ENCODE measurements around the gene EVA1A.

The EVA1A gene, protein sequence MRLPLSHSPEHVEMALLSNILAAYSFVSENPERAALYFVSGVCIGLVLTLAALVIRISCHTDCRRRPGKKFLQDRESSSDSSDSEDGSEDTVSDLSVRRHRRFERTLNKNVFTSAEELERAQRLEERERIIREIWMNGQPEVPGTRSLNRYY

DNA sequence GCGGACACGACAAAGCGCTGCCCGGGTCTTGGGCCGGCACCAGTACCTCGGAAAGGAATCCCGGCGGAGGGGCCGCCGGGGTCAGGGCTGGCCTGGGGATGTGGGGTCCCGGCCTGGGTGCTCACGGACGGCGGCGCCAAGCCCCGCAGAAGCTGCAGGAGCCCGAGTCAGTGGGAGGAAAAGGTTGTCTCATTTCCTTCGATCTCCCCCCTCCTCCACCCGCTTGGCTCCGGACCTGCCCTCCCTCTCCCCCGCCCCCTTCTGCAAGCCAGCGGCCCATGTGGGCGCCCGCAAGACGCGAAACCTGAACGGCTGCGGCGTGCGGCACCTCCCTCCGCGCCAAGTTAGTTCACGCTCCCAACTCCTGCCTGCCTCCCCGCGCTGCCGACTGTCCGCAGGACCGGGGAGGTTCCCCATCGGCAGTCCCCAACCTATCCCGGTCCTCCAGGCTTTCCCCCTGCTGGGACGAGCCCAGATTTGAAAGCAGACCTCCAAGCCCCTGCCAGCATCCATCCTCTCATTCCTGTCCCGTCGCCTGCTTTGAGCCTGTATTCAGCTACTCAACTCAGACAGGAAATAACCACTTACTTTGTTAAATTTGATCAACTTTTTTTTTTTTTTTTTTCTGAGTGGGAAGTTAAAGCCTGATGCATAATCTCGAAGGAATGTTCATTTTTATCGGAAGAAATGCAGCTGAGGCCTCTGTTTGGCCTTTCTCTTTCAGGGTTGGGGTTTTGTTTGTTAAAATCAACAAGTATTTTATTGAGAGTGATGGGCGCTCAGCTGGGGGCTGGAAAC lies at the start of gene EVA1A:
Gene EVA1A (minus strand): TSS at position 172 of the 798 bp plus-strand sequence. CDS start 42,799 bp downstream, outside the sequence.
- DNase-seq = peak in 4 of 51 donors; percentile 1 to 9 (median 4)

DNA sequence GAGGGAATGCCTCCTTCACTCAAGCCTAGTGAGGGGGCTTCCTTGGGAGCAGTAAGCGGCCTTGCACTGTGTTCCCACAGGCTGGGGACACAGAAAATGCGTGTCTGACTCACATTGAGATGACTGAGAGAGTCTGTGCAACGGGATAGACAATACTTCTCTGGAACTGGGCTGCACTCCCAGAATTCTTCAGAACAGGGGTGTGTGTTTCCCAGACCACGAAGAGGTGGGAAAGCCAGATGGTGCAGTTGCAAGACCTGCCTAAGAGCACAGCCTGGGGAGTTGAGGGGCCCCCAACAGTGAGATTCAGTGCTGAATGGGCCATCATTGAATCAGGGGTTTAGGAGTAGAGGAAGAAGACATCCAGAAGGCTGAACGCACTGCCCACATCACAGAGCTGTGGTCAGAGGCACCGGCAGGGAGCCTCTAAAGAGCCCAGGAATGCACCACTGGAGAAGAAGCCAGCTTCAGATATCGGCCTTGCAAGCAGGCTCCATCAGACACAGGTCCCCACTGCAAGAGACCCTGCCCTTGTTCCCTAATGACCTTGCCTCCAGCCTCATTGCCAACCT lies 49.3 kb upstream of the EVA1A start:
- no peak for DNase-seq

DNA sequence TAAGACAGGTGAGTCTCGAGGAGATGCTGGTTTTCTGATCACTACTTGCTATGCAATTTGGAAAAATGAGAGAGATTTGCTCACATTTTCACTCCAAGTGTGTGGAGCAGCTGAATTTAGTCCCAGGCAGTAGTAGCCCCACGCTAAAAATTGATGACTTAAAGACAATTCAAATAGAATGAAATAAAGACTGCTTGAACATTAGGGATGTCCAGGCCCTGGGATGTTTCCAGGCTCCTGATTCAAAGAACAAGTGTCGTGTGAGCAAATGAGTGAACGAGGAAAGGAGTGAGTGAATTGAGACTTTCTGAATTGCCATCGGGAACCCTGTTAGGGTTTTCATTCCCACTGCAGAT lies 48.6 kb upstream of the EVA1A start:
- DNase-seq = no peak

DNA sequence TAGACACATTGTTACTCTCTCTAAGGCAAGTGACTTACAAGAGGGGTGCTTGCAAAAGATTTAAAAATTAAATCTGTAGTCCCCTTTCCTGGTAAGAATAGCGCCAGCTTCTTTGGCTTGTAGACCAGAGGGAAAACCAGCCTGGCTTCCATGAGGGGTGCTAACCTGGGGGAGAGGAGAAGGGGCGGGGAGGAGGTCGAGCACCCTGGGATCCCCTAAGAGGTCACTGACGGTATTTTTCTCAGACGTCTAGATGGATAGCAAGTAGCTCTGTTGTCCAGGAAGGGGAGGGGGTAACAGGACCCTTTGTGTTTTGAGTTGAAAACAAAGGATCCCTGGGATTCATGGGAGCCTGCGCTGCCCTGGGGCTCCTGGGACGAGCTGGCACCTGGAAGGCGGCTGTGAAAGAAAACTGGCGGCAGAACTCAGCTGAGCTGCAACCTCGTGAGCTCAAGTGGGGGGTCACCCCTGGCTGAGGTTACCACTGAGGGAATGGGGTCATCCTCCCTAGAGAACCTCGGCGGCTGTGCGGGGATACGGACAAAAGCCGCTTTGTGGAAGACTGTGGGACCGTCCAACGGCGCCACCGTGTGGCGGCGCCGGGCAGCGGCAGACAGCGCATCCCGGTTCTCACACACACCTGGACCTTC lies 48.1 kb upstream of the EVA1A start:
- DNase-seq = peak in 46 of 51 donors; percentile 5 to 74 (median 37)

DNA sequence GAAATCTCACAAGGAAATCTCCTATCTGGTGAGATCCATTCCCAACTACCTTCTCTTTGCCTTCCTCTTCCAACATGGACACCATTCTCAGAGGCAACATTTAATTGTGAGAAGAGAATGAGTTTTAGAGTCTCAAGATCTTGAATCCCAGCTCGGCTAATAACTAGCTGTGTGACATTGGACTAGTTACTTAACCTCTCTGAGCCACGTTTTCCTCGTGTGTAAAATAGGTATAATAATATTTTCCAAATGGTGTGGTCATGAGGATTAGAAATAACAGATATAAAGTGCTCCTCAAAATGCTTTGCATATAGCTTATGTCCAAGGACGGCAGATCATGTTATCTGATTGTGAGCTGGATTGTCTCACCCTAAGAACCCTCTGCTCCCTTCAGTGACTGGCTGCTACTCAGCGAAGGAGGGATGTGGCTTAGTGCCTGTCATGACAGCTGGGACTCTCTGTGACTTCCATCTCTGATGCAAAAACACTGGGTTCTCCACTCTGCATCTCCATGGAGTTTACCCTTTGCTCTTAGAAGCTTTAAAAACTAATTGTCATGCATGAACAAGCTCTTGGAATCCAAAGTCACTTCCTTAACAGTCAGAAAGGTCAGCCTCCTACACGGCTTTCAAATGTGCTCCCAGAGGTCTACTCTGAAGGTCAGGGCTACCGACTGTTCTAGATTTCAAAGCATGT lies 47.4 kb upstream of the EVA1A start:
- no peak for DNase-seq

DNA sequence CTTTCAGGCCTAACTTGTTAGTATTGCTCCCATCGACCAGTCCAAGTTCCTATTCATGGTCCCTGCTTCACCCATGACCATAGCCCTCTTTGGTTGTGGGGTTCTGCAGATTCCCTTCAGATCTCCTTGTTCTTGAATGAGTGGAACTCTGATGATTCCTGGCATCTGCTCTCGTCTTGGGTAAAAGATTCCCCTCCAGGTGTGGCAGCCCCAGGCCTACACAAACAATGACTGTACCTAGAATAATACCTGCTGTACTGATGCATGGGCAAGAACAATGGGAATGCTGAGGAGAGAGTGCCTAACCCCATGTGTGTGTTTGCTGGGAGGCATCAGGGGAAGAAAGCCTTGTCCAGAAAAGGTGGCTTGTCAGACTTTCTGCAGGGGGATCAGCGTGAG lies 46.7 kb upstream of the EVA1A start:
- no peak for DNase-seq

DNA sequence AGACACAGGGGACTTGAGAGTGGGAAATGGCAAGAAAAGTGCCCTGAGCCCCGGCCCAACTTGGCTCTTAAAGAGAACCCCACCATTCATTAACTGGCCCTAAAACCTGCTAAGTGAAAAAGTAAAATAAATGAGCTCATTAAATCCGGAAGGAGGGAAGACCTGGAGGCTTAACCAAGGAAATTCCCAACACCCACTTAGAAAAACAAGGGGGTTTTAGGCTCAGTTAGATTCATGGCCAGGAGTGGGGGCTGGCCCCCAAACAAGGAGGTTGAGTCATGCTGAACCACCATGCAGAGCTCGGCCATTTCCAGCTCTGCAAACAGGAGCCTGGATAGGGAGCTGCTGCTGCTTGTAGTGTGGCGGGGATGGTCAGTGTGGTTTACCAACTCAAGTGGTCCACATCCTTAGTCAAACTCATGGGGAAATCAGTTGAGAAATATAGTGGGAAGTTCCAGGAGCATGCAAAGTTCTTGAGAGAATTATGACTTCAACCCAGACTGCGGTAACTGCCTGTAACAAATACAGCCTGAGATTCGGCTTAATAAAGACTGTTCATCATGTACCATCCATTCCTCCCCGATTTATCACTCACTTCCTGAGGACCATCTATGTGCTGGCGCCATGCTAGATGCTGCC lies 46.1 kb upstream of the EVA1A start:
- DNase-seq = no peak

DNA sequence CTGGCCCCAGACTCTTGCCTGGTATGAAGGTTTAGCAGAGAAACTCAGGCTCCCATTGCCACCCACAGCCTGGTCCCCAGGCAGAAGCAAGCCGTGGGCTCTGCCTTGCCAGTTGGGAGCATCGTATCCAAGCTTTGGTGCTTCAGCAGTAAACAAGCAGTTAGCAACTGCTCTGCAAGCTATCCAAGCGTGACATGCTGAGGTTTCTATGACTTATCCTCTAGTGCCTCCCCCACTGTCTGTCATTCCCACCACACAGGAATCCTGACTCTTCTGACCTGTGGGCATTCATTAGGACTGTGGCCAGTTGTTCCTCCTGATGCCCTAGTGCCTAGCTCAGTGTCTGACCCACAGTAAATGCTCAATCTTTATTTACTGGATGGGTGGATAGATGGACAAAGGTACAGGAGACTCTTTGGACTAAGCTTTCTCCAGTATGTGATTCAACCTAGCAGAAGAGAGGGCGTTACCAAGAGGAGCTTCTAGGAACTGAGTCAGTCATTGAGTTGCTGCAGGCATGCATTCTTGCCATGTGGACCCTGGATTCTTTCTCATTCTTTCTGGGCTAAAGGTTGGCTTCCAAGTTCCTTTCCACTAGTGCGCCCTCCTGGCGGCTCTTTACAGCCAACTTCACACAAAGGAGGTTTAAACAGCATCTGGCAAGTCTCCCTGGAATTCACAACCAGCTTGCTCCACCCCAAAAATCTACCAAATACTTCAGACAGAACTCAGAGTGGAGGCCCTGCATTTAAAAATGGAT lies 45.2 kb upstream of the EVA1A start:
- DNase-seq = peak in 3 of 51 donors; percentile 5 to 41 (median 33)

DNA sequence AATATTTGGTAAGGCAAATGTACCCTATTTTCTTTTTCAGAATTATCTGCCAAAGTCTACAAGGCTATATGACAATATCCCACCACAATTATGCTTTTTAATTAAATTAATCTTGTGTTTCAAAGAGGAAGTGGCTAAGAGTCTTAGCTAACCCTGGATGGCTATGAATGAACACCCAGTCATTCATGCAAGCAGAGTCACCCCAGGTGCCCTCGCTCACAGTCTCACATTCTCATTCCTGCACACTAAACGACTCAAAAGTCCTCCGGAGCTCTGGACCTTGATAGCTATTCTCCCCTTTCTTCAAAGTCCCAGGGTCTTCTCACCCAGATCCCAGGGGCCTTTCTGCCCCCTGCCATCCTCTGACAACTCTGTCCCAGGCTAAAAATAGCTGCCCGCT lies 43.7 kb upstream of the EVA1A start:
- no peak for DNase-seq

DNA sequence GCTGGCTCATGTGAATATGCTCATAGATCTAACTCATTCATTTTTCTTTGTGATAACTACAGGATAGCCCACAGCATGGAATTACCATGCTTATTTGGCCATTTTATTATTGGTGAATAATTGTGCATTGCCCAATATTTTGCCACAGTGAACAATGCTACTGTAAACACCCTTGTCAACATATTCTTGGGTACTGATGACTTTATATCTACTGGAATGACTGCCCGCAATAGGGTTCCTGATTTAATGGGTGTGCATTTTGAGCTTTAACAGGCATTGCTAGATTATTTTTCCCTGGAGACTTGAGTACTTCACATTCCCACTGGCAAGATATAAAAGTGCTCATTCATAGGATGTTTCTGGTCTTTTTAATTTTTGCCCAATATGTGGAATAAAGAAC lies 42.7 kb upstream of the EVA1A start:
- no peak for DNase-seq

DNA sequence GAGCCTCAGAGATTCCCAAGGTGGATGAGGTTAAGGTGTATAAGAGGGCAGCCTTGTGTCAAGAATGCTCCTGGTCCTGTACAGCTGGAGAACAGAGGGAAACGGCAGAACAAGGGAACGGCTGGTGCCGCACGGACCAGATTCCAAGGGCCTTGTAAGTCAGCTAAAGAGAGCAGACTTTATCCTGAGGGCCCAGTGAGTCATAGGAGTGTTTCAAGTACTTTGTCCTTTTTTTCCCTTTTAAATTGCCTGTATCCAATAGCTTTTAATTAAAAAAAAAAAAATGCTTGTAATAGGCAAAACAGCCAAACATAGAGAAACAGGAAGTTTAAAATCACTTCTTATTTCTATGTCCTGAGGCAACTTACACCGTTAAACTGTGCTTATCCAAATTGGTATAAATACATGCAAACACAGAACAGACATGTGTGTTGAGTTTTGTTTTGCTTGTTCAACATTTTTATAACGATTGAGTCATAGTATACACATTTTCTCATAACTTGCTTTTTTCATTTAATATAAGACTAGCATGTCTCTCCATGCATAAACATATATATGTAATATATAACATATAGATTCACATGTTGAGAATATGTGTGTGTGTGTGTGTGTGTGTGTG lies 42.1 kb upstream of the EVA1A start:
- DNase-seq = peak in 1 of 51 donors; percentile 15

DNA sequence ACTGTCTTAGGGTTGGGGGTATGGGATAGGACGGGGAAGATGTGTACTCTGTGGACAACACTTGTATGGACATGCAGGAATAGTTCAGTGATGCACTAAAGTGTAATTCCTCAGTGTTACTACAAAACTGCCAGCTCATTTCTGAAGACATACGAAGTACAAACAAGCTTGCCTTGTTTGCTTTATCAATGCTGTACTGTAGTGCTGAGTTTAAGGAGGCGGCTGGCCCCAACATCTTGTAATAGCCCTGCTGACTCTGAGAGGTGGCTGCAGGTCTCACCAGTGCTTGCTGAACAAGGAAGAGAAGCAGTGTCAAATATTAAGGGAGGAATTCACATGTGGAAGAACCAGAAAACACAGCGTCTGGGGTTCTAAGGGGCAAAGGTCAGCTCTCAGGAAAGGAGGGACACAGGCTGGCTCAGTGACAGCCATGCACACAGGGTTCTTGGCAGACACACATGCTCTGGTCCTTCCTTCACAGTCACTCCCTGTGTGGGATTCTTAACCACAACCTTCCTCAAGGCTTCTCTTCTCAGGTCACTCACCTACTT lies 39.8 kb upstream of the EVA1A start:
- no peak for DNase-seq

DNA sequence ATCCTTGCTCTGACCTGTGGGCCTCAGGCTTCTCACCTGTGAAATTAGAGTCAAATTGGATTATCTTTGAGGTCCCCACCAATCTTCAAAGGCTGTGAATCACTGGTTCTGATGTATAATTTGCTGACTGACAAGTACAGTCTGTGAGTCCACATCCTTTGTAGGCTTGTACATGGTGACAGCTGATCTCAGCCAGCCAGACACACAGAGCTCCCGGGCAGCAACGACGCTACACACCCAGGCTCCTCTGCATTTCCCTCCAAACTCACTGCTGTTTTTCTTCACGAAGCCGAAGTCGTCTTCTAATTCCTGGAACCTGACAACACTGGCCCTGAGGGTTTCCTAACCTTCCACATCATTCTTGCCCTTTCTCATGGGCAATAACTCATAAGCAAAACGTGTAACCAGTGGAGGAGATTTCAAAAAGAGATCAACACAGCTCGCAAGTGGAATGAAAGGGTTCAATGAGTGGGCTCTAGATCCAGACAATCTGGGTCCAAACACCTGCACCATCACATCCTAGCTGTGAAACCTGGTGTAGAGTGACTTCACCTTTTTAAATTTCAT lies 37.9 kb upstream of the EVA1A start:
- DNase-seq = no peak

DNA sequence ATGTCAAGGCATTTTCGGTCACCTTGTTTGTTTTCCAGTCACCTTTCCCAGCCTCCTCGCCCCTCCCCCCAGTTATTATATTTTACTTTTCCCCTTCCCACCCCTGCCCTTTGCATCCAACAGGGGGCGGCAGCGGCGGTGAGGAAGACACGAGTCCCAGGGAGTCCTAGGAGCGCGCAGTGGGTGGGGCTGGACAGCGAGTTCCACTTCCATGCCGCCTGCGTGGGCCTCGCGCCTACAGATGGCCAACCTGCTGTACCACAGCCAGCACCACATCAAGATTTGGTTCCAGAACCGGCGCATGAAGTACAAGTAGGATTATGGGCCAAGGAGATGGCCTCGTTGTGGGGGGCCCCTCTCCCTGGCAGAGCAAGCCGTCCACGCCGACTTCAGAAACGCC lies 37.2 kb upstream of the EVA1A start:
- no peak for DNase-seq

DNA sequence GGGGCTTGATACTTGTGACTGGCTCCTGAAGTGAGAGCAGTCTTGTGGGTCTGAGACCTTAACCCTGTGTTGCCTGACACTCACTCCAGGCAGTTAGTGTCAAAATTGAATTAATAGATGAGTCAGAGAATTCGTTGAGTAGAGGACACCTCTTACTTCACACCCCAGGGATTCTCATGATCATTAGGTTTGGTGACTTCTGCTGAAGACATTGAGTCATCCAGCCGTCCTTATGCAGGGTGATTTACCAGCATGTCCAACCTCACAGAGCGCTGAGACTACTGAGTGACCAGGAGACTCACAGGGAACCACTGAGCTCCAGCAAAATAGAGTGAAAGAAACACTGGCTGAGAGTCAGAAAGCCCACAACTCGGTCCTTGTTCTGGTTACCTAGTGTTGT lies 36.0 kb upstream of the EVA1A start:
- no peak for DNase-seq

DNA sequence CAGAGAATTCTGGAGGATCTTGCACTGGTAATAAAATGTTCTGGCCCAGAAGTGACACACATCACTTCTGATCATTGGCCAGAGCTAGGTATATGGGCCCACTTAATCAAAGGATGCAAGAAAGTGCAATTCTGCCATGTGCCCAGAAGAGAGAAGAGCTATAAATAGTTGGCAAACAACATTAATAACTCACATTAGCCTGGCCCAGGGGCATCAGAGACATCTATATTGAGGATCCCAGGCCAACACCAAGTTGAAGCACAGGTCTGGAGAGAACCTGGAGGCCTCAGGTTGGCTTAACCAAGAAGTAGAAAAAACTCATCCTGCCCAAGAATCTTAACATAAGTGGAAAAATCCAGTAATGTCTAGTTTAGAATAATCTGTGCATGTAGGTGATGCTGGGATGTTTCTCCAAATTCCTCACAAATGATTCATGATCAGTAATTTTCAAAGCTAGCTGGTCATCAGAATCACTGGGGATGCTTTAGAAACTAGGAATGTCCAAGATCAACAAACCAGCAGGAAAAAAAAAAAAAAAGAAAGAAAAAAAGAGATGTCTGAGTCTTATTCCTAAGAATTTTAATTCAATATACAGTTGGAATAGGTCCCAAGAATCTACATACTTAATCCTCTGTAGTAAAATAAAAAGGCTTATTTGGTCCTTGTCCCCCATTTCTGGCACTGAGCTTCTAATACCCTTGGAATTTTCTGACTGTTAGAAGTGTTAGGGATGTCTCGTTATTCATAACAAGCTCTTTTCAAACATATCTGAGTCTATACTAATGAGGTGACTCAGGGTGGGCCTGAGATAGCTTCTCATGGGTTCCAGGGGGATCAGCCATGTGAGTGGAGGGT lies 35.0 kb upstream of the EVA1A start:
- no peak for DNase-seq

DNA sequence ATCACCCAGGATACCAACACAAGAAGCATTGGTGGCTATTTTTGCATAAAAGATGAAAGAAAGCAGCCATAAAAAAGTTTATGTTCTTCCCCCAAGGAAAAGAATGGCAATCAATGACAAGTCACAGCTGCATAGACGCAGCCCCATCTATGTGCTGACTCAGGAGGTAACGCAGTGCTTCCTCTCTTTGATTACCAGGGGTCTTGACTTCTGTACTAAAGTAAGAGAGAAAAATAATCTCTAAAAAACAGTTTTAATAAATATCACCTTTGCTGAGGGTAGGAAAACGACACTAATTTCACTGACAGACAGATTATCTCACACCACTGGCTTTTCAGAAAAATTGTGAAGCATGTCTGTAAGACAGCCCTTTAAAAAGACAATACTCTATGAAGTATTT lies 33.9 kb upstream of the EVA1A start:
- no peak for DNase-seq

DNA sequence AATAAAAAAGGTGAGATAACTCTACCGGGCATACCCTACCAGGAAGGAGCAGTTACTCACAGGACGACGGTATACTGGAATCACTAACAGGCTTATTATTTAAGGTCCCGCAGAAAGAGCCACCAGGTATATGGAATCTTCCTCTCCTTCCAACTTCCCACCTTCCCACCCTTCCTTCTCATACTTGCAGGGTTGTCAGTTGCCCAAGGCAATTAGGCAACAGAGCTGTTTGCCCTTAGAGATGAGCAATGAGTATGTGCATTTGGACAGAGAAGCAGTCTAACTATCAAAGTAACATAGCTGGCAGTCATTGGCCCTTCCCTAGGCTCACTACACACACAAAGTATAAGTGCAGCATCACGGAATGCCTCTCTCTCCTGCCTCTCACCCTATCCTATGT lies 32.1 kb upstream of the EVA1A start:
- no peak for DNase-seq

DNA sequence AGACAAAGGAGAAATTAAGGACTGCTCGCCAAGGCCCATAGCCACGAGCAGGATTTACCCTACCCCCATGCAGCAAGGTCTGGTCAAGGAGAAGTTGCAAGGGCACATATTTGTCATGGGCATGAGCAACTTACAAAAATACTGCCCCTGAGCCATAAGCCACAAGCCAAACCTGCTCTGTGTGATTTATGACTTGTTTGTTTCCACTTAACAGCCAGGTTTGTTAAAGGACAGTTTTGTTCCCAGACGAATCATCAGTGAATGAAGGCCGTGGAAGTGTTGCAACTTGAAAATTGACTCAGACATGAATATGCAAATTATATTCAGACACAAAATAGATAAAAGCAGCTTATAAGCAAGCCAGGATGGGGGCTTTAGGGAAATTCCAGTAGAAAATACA lies 31.3 kb upstream of the EVA1A start:
- DNase-seq = no peak
